B cell (primary cell): Measurements from ENCODE around the gene PLCB1. TPM values are rescaled to one million over a fixed set of nuclear protein-coding genes. Genes with fewer than 3 reads are reported as not detected.

Source experiments
- ATAC-seq: fragments of 200-7000 bp; cut with Tn5 transposase; one replicate; pipeline ENCODE4 v1.10.0; 2021; ENCODE audit warnings: low read depth, mild to moderate bottlenecking, moderate number of reproducible peaks, moderate library complexity
- CTCF ChIA-PET: fragments of 350-600 bp; sonication (Branson Sonifier 250); formaldehyde crosslinking; loops from one replicate; lab custom pipeline; 2021; ENCODE audit warnings: antibody characterized with exemption, inconsistent platforms; lab: Charles Lee
- POLR2A ChIA-PET: fragments of 350-600 bp; sonication (Branson Sonifier 250); formaldehyde crosslinking; loops from one replicate; lab custom pipeline; 2021; ENCODE audit warnings: antibody characterized with exemption; lab: Charles Lee
- DNase-seq: peaks from one replicate; pipeline ENCODE4 v3.0.0; 2013
- H2AFZ ChIP-seq: 2 replicates; pipeline ENCODE4 v1.6.1; 2012; ENCODE audit warnings: mild to moderate bottlenecking, low read depth, low read length; ENCODE audit not compliant: insufficient read depth, poor library complexity, severe bottlenecking
- H3K27ac ChIP-seq, 2 donors: 1 replicate in 1 of 2; 2 replicates in 1 of 2; pipeline ENCODE4 v1.5.1; 2012 to 2013; ENCODE audit warnings: low read length in 2 of 2, mild to moderate bottlenecking in 2 of 2, moderate library complexity in 1 of 2
- H3K27me3 ChIP-seq, 4 experiments: fragments of 200-600 bp in 1 of 4; sonication (generic) in 1 of 4; replicated peaks in 1 of 4; 1 replicate in 2 of 4; 2 replicates in 2 of 4; pipeline versions ENCODE4 v1.6.1 to v1.7.0; 2013 to 2016; ENCODE audit warnings: low read length in 3 of 4, mild to moderate bottlenecking in 2 of 4, mixed read lengths in 1 of 4, moderate library complexity in 1 of 4; ENCODE audit not compliant: insufficient read depth in 4 of 4, control insufficient read depth in 3 of 4; ENCODE audit errors: control extremely low read depth in 1 of 4
- H3K36me3 ChIP-seq, 2 experiments: replicated peaks in 1 of 2; 1 replicate in 1 of 2; 2 replicates in 1 of 2; pipeline versions ENCODE4 v1.6.1 to v1.7.1; 2013; ENCODE audit warnings: low read length in 1 of 2; ENCODE audit not compliant: insufficient read depth in 2 of 2, control insufficient read depth in 1 of 2; ENCODE audit errors: control extremely low read depth in 1 of 2, extremely low read depth in 1 of 2
- H3K4me1 ChIP-seq, 2 donors: fragments of 200-600 bp in 1 of 2; sonication (generic) in 1 of 2; 1 replicate in 1 of 2; 2 replicates in 1 of 2; pipeline versions ENCODE4 v1.5.1 to v1.6.1; 2013 to 2017; ENCODE audit warnings: low read length in 2 of 2; ENCODE audit not compliant: control insufficient read depth in 2 of 2, insufficient read depth in 2 of 2
- H3K4me2 ChIP-seq: replicated peaks from 2 replicates; pipeline ENCODE3; 2012; ENCODE audit warnings: mild to moderate bottlenecking, low read depth, low read length; ENCODE audit not compliant: poor library complexity, severe bottlenecking
- H3K4me3 ChIP-seq, 5 experiments: fragments of 200-600 bp in 1 of 5; sonication (generic) in 1 of 5; 1 replicate in 3 of 5; 2 replicates in 2 of 5; pipeline versions ENCODE4 v1.5.1 to v1.7.0; 2011 to 2016; ENCODE audit warnings: low read length in 4 of 5, mild to moderate bottlenecking in 4 of 5, low read depth in 2 of 5, control low read depth in 1 of 5, moderate library complexity in 1 of 5; ENCODE audit not compliant: insufficient read depth in 1 of 5; ENCODE audit errors: control extremely low read depth in 1 of 5, extremely low read depth in 1 of 5
- H3K79me2 ChIP-seq: fragments of 200-600 bp; sonication (generic); one replicate; pipeline ENCODE4 v1.6.0; 2016; ENCODE audit warnings: low read length; ENCODE audit not compliant: control insufficient read depth, insufficient read depth
- H3K9ac ChIP-seq: fragments of 200-600 bp; sonication (generic); 2 replicates; pipeline ENCODE4 v1.6.1; 2017; ENCODE audit warnings: mild to moderate bottlenecking, low read length, moderate library complexity
- H3K9me3 ChIP-seq, 3 donors: one replicate each; pipeline versions ENCODE4 v1.6.1 to v1.7.1; 2013; ENCODE audit warnings: low read length in 2 of 3; ENCODE audit not compliant: control insufficient read depth in 2 of 3, insufficient read depth in 1 of 3; ENCODE audit errors: control extremely low read depth in 1 of 3
- H4K20me1 ChIP-seq: 2 replicates; pipeline ENCODE4 v1.6.0; 2012; ENCODE audit warnings: mild to moderate bottlenecking, low read length; ENCODE audit not compliant: insufficient read depth, control insufficient read depth, poor library complexity, severe bottlenecking
- H3K27ac Mint-ChIP-seq: one replicate; pipeline ENCODE4 v1.8.0; 2021; ENCODE audit warnings: mixed read lengths
- H3K27me3 Mint-ChIP-seq: one replicate; pipeline ENCODE4 v1.8.0; 2021; ENCODE audit warnings: mixed read lengths
- H3K4me1 Mint-ChIP-seq: one replicate; pipeline ENCODE4 v1.8.0; 2021; ENCODE audit warnings: mixed read lengths
- H3K4me3 Mint-ChIP-seq: one replicate; pipeline ENCODE4 v1.8.0; 2021; ENCODE audit warnings: mixed read lengths
- H3K9me3 Mint-ChIP-seq: one replicate; pipeline ENCODE4 v1.8.0; 2022; ENCODE audit warnings: mixed read lengths; ENCODE audit not compliant: insufficient read depth
- EZH2 ChIP-seq: IDR thresholded peaks from 2 replicates; pipeline ENCODE4 v1.6.1; 2012; ENCODE audit warnings: borderline replicate concordance, low read depth, mild to moderate bottlenecking, moderate library complexity, low read length; ENCODE audit not compliant: insufficient read depth, poor library complexity, severe bottlenecking
- WGBS: methylation state at CpG from one replicate; pipeline ENCODE4 v1.1.5; 2013; ENCODE audit warnings: missing lambda C conversion rate; ENCODE audit not compliant: insufficient coverage; 5-methylcytosine and 5-hydroxymethylcytosine counted together
- intact Hi-C: fragments of 100-400 bp; cut with micrococcal nuclease; formaldehyde crosslinking; loops from one replicate; pipeline ENCODE4 v1.10.0; 2022
- polyA plus RNA-seq: library from polyadenylated mRNA; depleted of rRNA; stranded (reverse); fragments of >200 nt; gene quantifications from 2 replicates; pipeline ENCODE4 v1.2.3, GENCODE V29; 2012
- total RNA-seq, 2 donors: library from RNA; stranded (reverse); fragments of 120-200 nt in 1 of 2; gene quantifications; 1 replicate in 1 of 2; 2 replicates in 1 of 2; pipeline versions ENCODE4 v1.2.3 to v1.2.4, GENCODE V29; 2013 to 2022
- TF ChIP-seq, protein P1 (sequence below): fragments of 200-600 bp; IDR thresholded peaks from one replicate; pipeline ENCODE4 v1.8.0; 2022; ENCODE audit warnings: antibody characterized with exemption, mild to moderate bottlenecking

The PLCB1 gene
- total and polyA plus RNA-seq, 2 donors (not counting 1 experiment from before 2014, with no cell fraction given), result 0.18 to 0.47 TPM

- H3K27ac ChIP-seq, result no peak overlapping the region
- intact Hi-C loops, result loop anchor here (10.0 kb wide), 1 partner anchor 63 kb away; no protein-coding TSS in a partner anchor
- H3K4me3 ChIP-seq, result no peak overlapping the region
- no peak overlapping the region for H2AFZ ChIP-seq
- no peaks in the 10 kb centered on the region for H3K79me2 ChIP-seq
- ChIA-PET CTCF (no interaction called here), POLR2A (no interaction called here)
- H4K20me1 ChIP-seq, result no peaks in the 10 kb centered on the region
- ATAC-seq (no peak), DNase-seq (no peak)
- Mint-ChIP-seq H3K27ac (no peak overlapping the region), H3K4me3 (no peak overlapping the region), H3K27me3 (peaks cover 6% of the 10 kb centered on the region), H3K9me3 (peaks cover 2% of the 10 kb centered on the region), H3K4me1 (no peaks in the 10 kb centered on the region)
- no peak overlapping the region for H3K9ac ChIP-seq
- H3K27me3 ChIP-seq, result no peaks in the 10 kb centered on the region
- no peaks in the 10 kb centered on the region for H3K36me3 ChIP-seq
- no peaks in the 10 kb centered on the region for H3K4me1 ChIP-seq
- WGBS, result 77% methylated on average over 1 of the region's 2 CpGs
- no peaks in the 10 kb centered on the region for H3K9me3 ChIP-seq
- H3K4me2 ChIP-seq, result no peak overlapping the region
- TF ChIP-seq, protein P1, sequence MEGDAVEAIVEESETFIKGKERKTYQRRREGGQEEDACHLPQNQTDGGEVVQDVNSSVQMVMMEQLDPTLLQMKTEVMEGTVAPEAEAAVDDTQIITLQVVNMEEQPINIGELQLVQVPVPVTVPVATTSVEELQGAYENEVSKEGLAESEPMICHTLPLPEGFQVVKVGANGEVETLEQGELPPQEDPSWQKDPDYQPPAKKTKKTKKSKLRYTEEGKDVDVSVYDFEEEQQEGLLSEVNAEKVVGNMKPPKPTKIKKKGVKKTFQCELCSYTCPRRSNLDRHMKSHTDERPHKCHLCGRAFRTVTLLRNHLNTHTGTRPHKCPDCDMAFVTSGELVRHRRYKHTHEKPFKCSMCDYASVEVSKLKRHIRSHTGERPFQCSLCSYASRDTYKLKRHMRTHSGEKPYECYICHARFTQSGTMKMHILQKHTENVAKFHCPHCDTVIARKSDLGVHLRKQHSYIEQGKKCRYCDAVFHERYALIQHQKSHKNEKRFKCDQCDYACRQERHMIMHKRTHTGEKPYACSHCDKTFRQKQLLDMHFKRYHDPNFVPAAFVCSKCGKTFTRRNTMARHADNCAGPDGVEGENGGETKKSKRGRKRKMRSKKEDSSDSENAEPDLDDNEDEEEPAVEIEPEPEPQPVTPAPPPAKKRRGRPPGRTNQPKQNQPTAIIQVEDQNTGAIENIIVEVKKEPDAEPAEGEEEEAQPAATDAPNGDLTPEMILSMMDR, result no peak
Observed at GRCh38 chr20:8172191-8172590, 40.1 kb downstream of the PLCB1 start.

DNA sequence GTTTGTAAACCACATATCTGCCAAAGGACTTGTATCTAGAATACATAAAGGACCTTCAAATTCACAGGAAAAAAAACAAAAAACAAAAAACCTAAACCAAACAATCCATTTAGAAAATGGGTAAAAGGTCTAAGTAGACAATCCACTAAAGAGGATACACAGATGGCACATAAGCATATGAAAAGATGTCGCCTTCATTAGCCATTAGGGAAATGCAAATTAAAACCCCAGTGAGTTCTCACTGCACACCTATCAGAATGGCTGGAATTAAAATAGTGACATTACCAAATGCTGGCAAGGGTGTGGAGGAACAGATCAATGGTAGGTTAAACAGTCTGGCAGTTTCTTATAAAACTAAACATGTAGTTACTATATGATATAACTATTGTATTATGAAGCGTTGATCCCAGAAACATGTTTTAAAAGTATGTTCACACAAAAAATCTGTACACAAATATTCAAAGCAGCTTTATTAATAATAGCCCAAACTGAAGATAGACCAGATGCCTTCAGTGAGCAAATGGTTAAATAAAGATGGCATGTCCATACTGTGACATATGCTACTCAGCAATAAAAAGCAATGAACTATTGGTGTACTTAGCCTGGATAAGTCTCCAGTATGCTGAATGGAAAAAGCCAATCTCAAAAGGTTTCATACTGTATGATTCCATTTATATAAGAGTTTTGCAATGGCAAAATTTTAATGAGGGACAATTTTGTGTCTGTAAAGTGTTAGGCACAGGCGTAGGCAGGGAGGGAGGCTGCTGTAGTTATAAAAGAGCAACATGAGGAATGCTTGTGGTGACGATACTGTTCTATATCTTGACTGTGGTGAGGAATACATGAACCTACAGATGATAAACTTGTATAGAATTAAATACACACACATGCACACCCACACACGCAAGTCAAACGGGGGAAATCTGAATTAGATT lies 43.9 kb downstream of the PLCB1 start:
- H3K36me3 ChIP-seq, result no peaks in the 10 kb centered on the region
- ATAC-seq (no peak), DNase-seq (no peak)
- no peaks in the 10 kb centered on the region for H3K79me2 ChIP-seq
- 83% methylated on average over 1 of the region's 6 CpGs for WGBS
- H3K4me2 ChIP-seq, result no peak overlapping the region
- no peak overlapping the region for H3K27ac ChIP-seq
- H3K27me3 Mint-ChIP-seq, result peaks cover 6% of the 10 kb centered on the region
- no peaks in the 10 kb centered on the region for H3K9me3 ChIP-seq
- H3K4me1 ChIP-seq, result no peaks in the 10 kb centered on the region
- H3K27ac Mint-ChIP-seq, result no peak overlapping the region
- no peak overlapping the region for H3K4me3 ChIP-seq
- H3K4me3 Mint-ChIP-seq, result no peak overlapping the region
- no peak overlapping the region for H2AFZ ChIP-seq
- ChIA-PET CTCF (no interaction called here), POLR2A (no interaction called here)
- intact Hi-C loops, result loop anchor here (10.0 kb wide), 1 partner anchor 59 kb away; no protein-coding TSS in a partner anchor
- peaks cover 2% of the 10 kb centered on the region for H3K9me3 Mint-ChIP-seq
- no peaks in the 10 kb centered on the region for H4K20me1 ChIP-seq
- H3K9ac ChIP-seq, result no peak overlapping the region
- H3K4me1 Mint-ChIP-seq, result no peaks in the 10 kb centered on the region
- no peaks in the 10 kb centered on the region for H3K27me3 ChIP-seq
- no peak for TF ChIP-seq EZH2
- TF ChIP-seq, protein P1, result no peak
